ENCODE measurements around the gene KIF1B. TPM values are rescaled to one million over a fixed set of nuclear protein-coding genes. Genes with fewer than 3 reads are reported as not detected.
"Not testable (repeated sequence)": the region's sequence is repeated elsewhere in the genome, so short reads cannot be mapped to it uniquely, and the experiment has no call there.

KIF1B gene
- total RNA-seq, 2 donors from 2014 or later, result 39.7 to 47.4 TPM

- Histone ChIP-seq H3K36me3 (no peaks in the 10 kb centered on the region), H3K4me1 (peaks cover 6% of the 10 kb centered on the region), H3K9ac (ENCODE audit: low read depth in 2 of 2, low read length in 2 of 2) (no peak overlapping the region), H3K4me3 (no peak overlapping the region), H3K9me3 (no peaks in the 10 kb centered on the region), H3K27ac (no peak overlapping the region), H3K27me3 (no peaks in the 10 kb centered on the region)
- no peak for DNase-seq
- intact Hi-C loops (cut with DNase I), result no loop called here
- no peak for TF ChIP-seq CTCF (IDR thresholded peaks at IDR 0.05)
Observed at GRCh38 chr1:10253149-10253548, 42.8 kb downstream of the KIF1B start.

- peaks cover 6% of the 10 kb centered on the region for H3K4me1 ChIP-seq
- intact Hi-C loops (cut with DNase I), result no loop called here
Observed at GRCh38 chr1:10253755-10254154, 43.4 kb downstream of the KIF1B start.

GRCh38 chr1:10257851-10258250 lies 47.5 kb downstream of the KIF1B start:
- Histone ChIP-seq H3K4me3 (no peak overlapping the region), H3K36me3 (no peaks in the 10 kb centered on the region), H3K9me3 (no peaks in the 10 kb centered on the region), H3K4me1 (peaks cover 6% of the 10 kb centered on the region), H3K27ac (peak overlapping the region; percentile 63), H3K9ac (ENCODE audit: low read depth in 2 of 2, low read length in 2 of 2) (no peak overlapping the region), H3K27me3 (no peaks in the 10 kb centered on the region)
- intact Hi-C loops (cut with DNase I), result no loop called here
- peak; percentile 33 for DNase-seq
- no peak for TF ChIP-seq CTCF (IDR thresholded peaks at IDR 0.05)

More at GRCh38 chr1:10253755-10254154, 43.4 kb downstream of the KIF1B start:
- no peak for DNase-seq
- H3K36me3 ChIP-seq, result no peaks in the 10 kb centered on the region
- no peak overlapping the region for H3K4me3 ChIP-seq
- no peaks in the 10 kb centered on the region for H3K27me3 ChIP-seq
- no peak for TF ChIP-seq CTCF (IDR thresholded peaks at IDR 0.05)
- no peak overlapping the region for H3K27ac ChIP-seq
- no peak overlapping the region for H3K9ac ChIP-seq (ENCODE audit: low read depth in 2 of 2, low read length in 2 of 2)
- H3K9me3 ChIP-seq, result no peaks in the 10 kb centered on the region

GRCh38 chr1:10259547-10259946 lies 49.2 kb downstream of the KIF1B start:
- H3K9ac ChIP-seq (ENCODE audit: low read depth in 2 of 2, low read length in 2 of 2); H3K4me1 ChIP-seq; H3K36me3 ChIP-seq; H3K27me3 ChIP-seq; H3K27ac ChIP-seq; H3K9me3 ChIP-seq; H3K4me3 ChIP-seq; intact Hi-C loops (cut with DNase I): not testable (repeated sequence)
- peak; percentile 18 for DNase-seq

- Histone ChIP-seq H3K9me3 (no peaks in the 10 kb centered on the region), H3K36me3 (no peaks in the 10 kb centered on the region), H3K4me1 (no peaks in the 10 kb centered on the region), H3K27me3 (no peaks in the 10 kb centered on the region), H3K9ac (ENCODE audit: low read depth in 2 of 2, low read length in 2 of 2) (no peak overlapping the region), H3K27ac (peak overlapping the region; percentile 2), H3K4me3 (no peak overlapping the region)
- TF ChIP-seq CTCF (IDR thresholded peaks at IDR 0.05), result no peak
- intact Hi-C loops (cut with DNase I), result no loop called here
- DNase-seq, result no peak
Observed at GRCh38 chr1:10263450-10264082, 53.2 kb downstream of the KIF1B start.

GRCh38 chr1:10265027-10265426 lies 54.7 kb downstream of the KIF1B start:
- no peak for TF ChIP-seq CTCF (IDR thresholded peaks at IDR 0.05)
- Histone ChIP-seq H3K27me3 (no peaks in the 10 kb centered on the region), H3K27ac (no peak overlapping the region), H3K4me1 (no peaks in the 10 kb centered on the region), H3K4me3 (no peak overlapping the region), H3K36me3 (no peaks in the 10 kb centered on the region), H3K9me3 (no peaks in the 10 kb centered on the region), H3K9ac (ENCODE audit: low read depth in 2 of 2, low read length in 2 of 2) (no peak overlapping the region)
- DNase-seq, result no peak
- intact Hi-C loops (cut with DNase I), result no loop called here
